Endothelial cell of umbilical vein (primary cell): ENCODE results near the gene PARD3B. TPM values are rescaled to one million over a fixed set of nuclear protein-coding genes. Genes with fewer than 3 reads are reported as not detected.

Source experiments
- BruUV-seq: library from RNA; stranded (reverse); fragments of 400-500 nt; replicated peaks from 2 replicates; lab custom pipeline; 2021; lab: Mats Ljungman, UMichigan
- CTCF ChIA-PET: fragments of 300-600, 350-600 bp; sonication (Branson Sonifier 250); formaldehyde crosslinking; loops from one replicate; lab custom pipeline; 2021; ENCODE audit warnings: antibody characterized with exemption, inconsistent platforms; lab: Charles Lee
- POLR2A ChIA-PET: fragments of 300-600, 350-600 bp; sonication (Branson Sonifier 250); formaldehyde crosslinking; loops from one replicate; lab custom pipeline; 2021; ENCODE audit warnings: antibody characterized with exemption, inconsistent platforms; lab: Charles Lee
- DNase-seq: peaks from one replicate; pipeline ENCODE4 v3.0.0-alpha.2; 2011; ENCODE audit warnings: low read depth, low spot score
- FAIRE-seq: peaks from 2 replicates; lab custom pipeline; 2011; peaks lifted over from hg19 to GRCh38; lab: Jason Lieb, UNC
- H2AFZ ChIP-seq: 2 replicates; pipeline ENCODE4 v1.6.0; 2012; ENCODE audit warnings: low read depth, low read length, control low read depth, inconsistent platforms
- H3K27ac ChIP-seq: 2 replicates; pipeline ENCODE4 v1.5.1; 2011; ENCODE audit warnings: low read depth, mild to moderate bottlenecking, control low read depth, low read length, moderate library complexity; ENCODE audit not compliant: insufficient read depth
- H3K27me3 ChIP-seq, 2 experiments: 2 replicates each; pipeline versions ENCODE4 v1.6.0 to v1.6.1; 2011; ENCODE audit warnings: low read length in 2 of 2, mixed read lengths in 1 of 2; ENCODE audit not compliant: control insufficient read depth in 2 of 2, insufficient read depth in 2 of 2
- H3K36me3 ChIP-seq, 2 experiments: 2 replicates in 1 of 2; 3 replicates in 1 of 2; pipeline ENCODE4 v1.5.1; 2011; ENCODE audit warnings: low read length in 2 of 2, mild to moderate bottlenecking in 1 of 2, moderate library complexity in 1 of 2; ENCODE audit not compliant: control insufficient read depth in 2 of 2, insufficient read depth in 2 of 2; ENCODE audit errors: extremely low read depth in 1 of 2
- H3K4me1 ChIP-seq: 3 replicates; pipeline ENCODE4 v1.5.1; 2011; ENCODE audit warnings: mild to moderate bottlenecking, low read length; ENCODE audit not compliant: control insufficient read depth, insufficient read depth; ENCODE audit errors: extremely low read depth
- H3K4me2 ChIP-seq: 2 replicates; pipeline ENCODE4 v1.6.1; 2011; ENCODE audit warnings: low read length, control low read depth, mixed read lengths; ENCODE audit not compliant: insufficient read depth
- H3K4me3 ChIP-seq, 3 experiments: fragments of 200-600 bp in 1 of 3; sonication (generic), shearing (Covaris generic) in 1 of 3; replicated peaks in 1 of 3; 2 replicates each; pipeline ENCODE4 v1.5.1; 2011 to 2016; ENCODE audit warnings: control low read depth in 3 of 3, low read length in 3 of 3, mild to moderate bottlenecking in 2 of 3, inconsistent platforms in 1 of 3, low read depth in 1 of 3, moderate library complexity in 1 of 3; ENCODE audit not compliant: insufficient read depth in 1 of 3
- H3K79me2 ChIP-seq: 2 replicates; pipeline ENCODE4 v1.6.0; 2012; ENCODE audit warnings: low read length, inconsistent platforms; ENCODE audit not compliant: control insufficient read depth, insufficient read depth
- H3K9ac ChIP-seq: replicated peaks from 2 replicates; pipeline ENCODE3; 2011; ENCODE audit warnings: low read length, control low read depth; ENCODE audit not compliant: insufficient read depth; ENCODE audit errors: extremely low read depth
- H3K9me1 ChIP-seq: replicated peaks from 3 replicates; pipeline ENCODE4 v1.6.0; 2011; ENCODE audit warnings: mild to moderate bottlenecking, low read length; ENCODE audit not compliant: control insufficient read depth, insufficient read depth; ENCODE audit errors: extremely low read depth
- H3K9me3 ChIP-seq: replicated peaks from 2 replicates; pipeline ENCODE4 v1.5.1; 2012; ENCODE audit warnings: low read length, inconsistent platforms; ENCODE audit not compliant: control insufficient read depth, insufficient read depth
- H4K20me1 ChIP-seq: replicated peaks from 2 replicates; pipeline ENCODE3; 2011; ENCODE audit warnings: mild to moderate bottlenecking, low read length; ENCODE audit not compliant: control insufficient read depth, insufficient read depth; ENCODE audit errors: extremely low read depth
- EZH2 ChIP-seq: IDR thresholded peaks from 2 replicates; pipeline ENCODE4 v1.6.1; 2012; ENCODE audit warnings: borderline replicate concordance, low read depth, mild to moderate bottlenecking, moderate library complexity, low read length, inconsistent platforms; ENCODE audit not compliant: severe bottlenecking
- FOS ChIP-seq: IDR thresholded peaks from 2 replicates; pipeline ENCODE4 v1.6.1; 2011; ENCODE audit warnings: mild to moderate bottlenecking, low read length, moderate library complexity, borderline replicate concordance; ENCODE audit not compliant: insufficient read depth
- GATA2 ChIP-seq: IDR thresholded peaks from 2 replicates; pipeline ENCODE4 v1.7.0; 2011; ENCODE audit warnings: low read depth, mild to moderate bottlenecking, moderate library complexity, mixed read lengths, low read length; ENCODE audit not compliant: insufficient read length, insufficient read depth
- JUN ChIP-seq: IDR thresholded peaks from 2 replicates; pipeline ENCODE4 v1.6.1; 2011; ENCODE audit warnings: borderline replicate concordance, low read depth; ENCODE audit not compliant: insufficient read length, insufficient read depth
- MYC ChIP-seq: IDR thresholded peaks from one replicate; pipeline ENCODE4 v1.6.1; 2011; ENCODE audit warnings: mild to moderate bottlenecking, low read depth, low read length
- POLR2A ChIP-seq: IDR thresholded peaks from 2 replicates; pipeline ENCODE4 v1.6.1; 2012; ENCODE audit warnings: low read depth, mild to moderate bottlenecking, control low read depth, low read length
- POLR2AphosphoS5 ChIP-seq: IDR thresholded peaks from 2 replicates; pipeline ENCODE4 v1.6.1; 2012; ENCODE audit warnings: low read depth, mild to moderate bottlenecking, control low read depth, low read length, moderate library complexity; ENCODE audit not compliant: insufficient read depth
- dilution Hi-C: fragments of 300-500 bp; cut with MboI; formaldehyde crosslinking; loops from one replicate; pipeline ENCODE4 v1.15.0; 2019; ENCODE audit warnings: low sequenced_read_pairs; ENCODE audit not compliant: extremely low pct_ligation_motif_present
- intact Hi-C: fragments of 100-400 bp; cut with micrococcal nuclease; formaldehyde crosslinking; loops from one replicate; pipeline ENCODE4 v1.10.0; 2022
- polyA plus RNA-seq, 4 experiments: library from polyadenylated mRNA; depleted of rRNA in 3 of 4; stranded (reverse) in 3 of 4; unstranded in 1 of 4; fragments of >200 nt; gene quantifications; 2 replicates each; pipeline versions ENCODE4 v1.2.1 to v1.2.3, GENCODE V29; 2011 to 2012; ENCODE audit warnings: missing spikeins in 1 of 4
- total RNA-seq: library from RNA; stranded (reverse); gene quantifications from 2 replicates; pipeline ENCODE4 v1.2.3, GENCODE V29; 2021
- TF ChIP-seq, protein P1 (sequence below): IDR thresholded peaks from 2 replicates; pipeline ENCODE4 v1.6.1; 2011; ENCODE audit not compliant: insufficient read depth, insufficient read length
- TF ChIP-seq, protein P2 (sequence below), 2 donors: IDR thresholded peaks; 1 replicate in 1 of 2; 2 replicates in 1 of 2; pipeline ENCODE4 v1.5.1; 2011; ENCODE audit warnings: low read length in 2 of 2, mild to moderate bottlenecking in 2 of 2, moderate library complexity in 2 of 2, control low read depth in 1 of 2, inconsistent platforms in 1 of 2, low read depth in 1 of 2; ENCODE audit not compliant: insufficient read depth in 1 of 2; ENCODE audit errors: extremely low read depth in 1 of 2

PARD3B gene
- total and polyA plus RNA-seq, 2 donors (not counting 3 experiments of a cell fraction or from before 2014, with no cell fraction given): 2.2 to 30.9 TPM

DNA sequence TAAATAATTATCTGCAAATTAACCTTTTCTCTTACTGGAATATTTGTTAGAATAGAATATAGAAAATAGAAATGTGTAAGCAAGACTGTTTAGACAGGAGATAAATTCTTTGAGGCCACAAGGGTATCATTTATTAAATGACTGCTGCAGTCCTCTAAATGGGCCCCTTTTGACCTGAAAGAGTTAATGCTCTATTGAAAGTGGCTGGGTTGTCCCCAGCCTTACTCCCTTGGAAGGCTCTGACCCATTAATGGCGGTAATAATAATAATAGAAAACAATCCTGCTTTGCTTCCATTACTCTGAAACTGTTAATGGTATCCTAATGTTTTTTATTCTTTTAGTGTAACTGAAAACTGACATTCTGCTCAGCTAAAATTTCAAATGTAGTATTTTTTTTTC lies 739.1 kb downstream of the PARD3B start:
- Histone ChIP-seq H3K27ac (no peak overlapping the region), H3K9me1 (no peaks in the 10 kb centered on the region), H3K27me3 (no peaks in the 10 kb centered on the region), H3K9ac (no peak overlapping the region), H3K4me1 (no peaks in the 10 kb centered on the region), H4K20me1 (no peaks in the 10 kb centered on the region), H3K9me3 (no peaks in the 10 kb centered on the region), H3K4me2 (no peak overlapping the region), H3K36me3 (no peaks in the 10 kb centered on the region), H3K79me2 (no peaks in the 10 kb centered on the region), H2AFZ (no peak overlapping the region), H3K4me3 (no peak overlapping the region)
- intact Hi-C loops: no loop called here
- DNase-seq: no peak
- no TSS peak for BruUV-seq
- ChIA-PET CTCF (no interaction called here), POLR2A (no interaction called here)
- dilution Hi-C loops: no loop called here
- TF ChIP-seq GATA2: no peak
- no peak for TF ChIP-seq MYC
- TF ChIP-seq, protein P1, sequence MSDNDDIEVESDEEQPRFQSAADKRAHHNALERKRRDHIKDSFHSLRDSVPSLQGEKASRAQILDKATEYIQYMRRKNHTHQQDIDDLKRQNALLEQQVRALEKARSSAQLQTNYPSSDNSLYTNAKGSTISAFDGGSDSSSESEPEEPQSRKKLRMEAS: no peak
- TF ChIP-seq JUN: no peak
- TF ChIP-seq, protein P2, sequence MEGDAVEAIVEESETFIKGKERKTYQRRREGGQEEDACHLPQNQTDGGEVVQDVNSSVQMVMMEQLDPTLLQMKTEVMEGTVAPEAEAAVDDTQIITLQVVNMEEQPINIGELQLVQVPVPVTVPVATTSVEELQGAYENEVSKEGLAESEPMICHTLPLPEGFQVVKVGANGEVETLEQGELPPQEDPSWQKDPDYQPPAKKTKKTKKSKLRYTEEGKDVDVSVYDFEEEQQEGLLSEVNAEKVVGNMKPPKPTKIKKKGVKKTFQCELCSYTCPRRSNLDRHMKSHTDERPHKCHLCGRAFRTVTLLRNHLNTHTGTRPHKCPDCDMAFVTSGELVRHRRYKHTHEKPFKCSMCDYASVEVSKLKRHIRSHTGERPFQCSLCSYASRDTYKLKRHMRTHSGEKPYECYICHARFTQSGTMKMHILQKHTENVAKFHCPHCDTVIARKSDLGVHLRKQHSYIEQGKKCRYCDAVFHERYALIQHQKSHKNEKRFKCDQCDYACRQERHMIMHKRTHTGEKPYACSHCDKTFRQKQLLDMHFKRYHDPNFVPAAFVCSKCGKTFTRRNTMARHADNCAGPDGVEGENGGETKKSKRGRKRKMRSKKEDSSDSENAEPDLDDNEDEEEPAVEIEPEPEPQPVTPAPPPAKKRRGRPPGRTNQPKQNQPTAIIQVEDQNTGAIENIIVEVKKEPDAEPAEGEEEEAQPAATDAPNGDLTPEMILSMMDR (IDR thresholded peaks at IDR 0.05; ENCODE audit: extremely low read depth in 1 of 2, insufficient read depth in 1 of 2, low read depth in 1 of 2, low read length in 2 of 2): no peak
- TF ChIP-seq FOS: no peak
- TF ChIP-seq POLR2AphosphoS5: no peak
- no peak for TF ChIP-seq EZH2
- TF ChIP-seq POLR2A: no peak
- FAIRE-seq: no peak
